ENCODE results near the gene PDE8A.

Gene PDE8A

DNA sequence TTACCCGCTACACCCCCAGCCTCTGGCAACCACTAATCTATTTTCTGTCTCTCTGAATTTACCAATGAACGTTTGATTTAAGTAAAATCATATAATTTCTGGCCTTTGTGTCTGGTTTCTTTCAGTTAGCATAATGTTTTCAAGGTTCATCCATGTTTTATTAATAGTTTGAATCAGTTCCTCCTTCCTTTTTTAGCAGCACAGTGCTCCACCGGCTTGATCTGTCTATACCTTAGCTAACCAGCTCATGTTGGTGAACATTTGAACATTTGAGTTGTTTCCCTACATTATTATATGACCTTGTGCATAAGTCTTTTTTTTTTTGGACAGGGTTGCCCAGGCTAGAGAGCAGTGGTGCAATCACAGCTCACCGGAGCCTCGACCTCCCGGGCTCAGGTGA is 33.3 kb downstream of the PDE8A start:
- no peak for DNase-seq

GRCh38 chr15:85016275-85016674 is 34.6 kb downstream of the PDE8A start:
- no peak for DNase-seq

DNA sequence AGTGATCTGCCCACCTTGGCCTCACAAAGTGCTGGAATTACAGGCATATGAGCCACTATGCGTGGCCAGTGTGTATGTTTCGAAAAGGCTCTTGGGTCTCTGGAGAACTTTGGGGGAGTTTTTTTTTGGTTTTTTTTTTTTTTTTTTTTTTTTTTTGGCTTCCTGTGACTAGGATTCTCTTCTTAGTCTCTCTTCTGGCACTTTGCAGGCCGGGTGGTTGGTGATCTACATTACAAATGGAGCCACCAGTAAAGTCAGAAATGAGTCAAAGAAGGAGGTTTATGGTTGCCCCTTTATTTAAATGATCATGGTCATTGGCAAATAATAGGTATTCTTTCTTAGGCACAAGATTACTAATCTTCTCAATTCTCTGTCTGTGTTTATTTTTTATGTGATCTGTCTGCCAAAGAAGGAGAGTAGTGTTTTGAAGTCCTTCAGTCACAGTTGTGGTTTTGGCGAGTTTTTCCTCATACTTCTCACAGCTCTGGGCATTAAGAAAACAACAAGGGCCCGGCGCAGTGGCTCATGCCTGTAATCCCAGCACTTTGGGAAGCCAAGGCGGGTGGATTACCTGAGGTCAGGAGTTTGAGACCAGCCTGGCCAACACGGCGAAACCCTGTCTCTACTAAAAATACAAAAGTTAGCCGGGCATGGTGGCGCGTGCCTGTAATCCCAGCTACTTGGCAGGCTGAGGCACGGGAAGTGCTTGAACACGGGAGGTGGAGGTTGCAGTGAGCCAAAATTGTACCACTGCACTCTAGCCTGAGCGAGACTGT is 38.3 kb downstream of the PDE8A start:
- DNase-seq: no peak

- DNase-seq: no peak
These were observed 39.8 kb downstream of the PDE8A start for GRCh38 chr15:85021409-85021808.

DNA sequence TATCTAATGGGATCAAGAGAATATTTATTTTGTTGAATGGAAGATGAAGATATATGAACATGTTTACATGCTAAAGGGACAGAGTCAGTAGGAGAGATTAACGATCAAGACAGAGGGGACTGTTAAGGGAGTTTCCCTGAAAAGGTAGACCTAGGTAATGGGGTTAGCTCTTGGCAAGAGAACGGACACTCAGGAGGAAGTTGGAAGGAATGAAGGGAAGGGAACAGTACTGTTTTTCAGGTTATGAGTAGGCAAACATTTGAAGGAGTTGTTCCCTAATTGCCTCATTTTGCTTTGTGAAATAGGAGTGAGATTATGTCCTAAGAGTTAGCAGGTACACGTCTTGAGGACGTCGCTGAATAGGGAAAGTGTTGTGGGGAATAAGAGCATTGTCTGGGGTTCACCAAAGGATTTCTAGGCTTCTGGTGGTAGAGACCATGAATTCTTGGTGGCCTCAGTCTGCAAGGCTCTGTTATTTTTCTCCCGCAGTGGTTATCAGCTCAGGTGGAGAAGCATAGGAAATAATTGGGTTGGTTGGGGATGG is 41.3 kb downstream of the PDE8A start:
- DNase-seq: no peak

- no peak for DNase-seq
These were observed 42.3 kb downstream of the PDE8A start for GRCh38 chr15:85024003-85024402.

DNA sequence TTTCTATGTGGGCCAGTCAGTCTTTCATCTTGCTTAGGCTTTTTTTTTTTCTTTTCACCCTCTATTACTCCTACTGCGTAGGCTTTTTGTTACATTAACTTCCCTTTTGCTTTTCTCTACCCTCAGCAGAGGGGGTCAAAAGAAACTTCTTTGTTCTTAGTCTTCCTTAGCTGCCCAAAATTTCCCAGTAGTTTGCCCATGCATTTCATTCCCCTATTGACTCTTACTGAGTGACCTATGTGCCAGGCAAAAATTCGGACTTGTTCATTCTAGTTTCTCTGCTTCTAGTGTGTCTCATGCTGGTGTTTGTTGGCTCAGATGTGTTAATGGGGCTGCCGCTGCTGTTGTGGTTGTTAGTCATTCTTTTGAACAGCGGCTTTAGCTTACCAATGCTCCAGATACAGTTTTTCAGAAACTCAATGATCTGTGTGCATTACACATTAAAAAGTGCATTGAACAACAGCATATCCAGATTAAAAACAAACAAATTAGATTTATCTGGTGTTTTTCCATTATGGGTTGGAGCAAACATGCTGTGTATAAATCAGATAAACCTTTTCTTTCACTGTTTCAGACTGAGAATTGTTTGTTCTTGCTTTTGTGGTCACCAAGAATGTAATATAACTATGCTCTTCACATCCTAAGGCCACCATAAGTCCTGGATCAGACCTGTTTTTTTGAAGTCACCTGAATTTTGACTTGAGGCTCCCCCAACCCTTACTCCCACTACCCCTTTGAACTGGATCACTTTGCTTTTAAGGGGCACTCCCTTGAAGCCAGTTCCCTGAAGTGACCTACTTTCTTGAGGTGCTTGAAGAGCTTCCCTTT is 43.1 kb downstream of the PDE8A start:
- DNase-seq: no peak

GRCh38 chr15:85025516-85026251 is 44.0 kb downstream of the PDE8A start:
- DNase-seq: no peak

- DNase-seq: no peak
These were observed 44.8 kb downstream of the PDE8A start for GRCh38 chr15:85026304-85027032.

DNA sequence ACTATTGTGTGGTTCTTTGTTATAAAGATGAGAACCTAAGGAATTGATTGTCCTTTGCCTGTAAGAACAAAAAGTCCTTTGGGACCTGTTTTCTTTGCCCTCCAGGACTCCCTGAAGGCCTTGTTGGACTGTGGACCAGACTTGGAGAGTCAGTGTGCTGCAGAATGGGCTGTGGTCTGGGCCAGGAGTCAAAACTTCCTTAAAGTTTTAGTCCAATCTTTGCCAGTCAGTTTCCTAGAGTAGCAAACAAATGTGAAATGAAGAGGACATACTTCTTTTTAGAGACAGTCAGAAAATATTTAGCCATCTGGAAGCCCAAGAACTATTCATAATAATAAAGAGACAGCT is 45.4 kb downstream of the PDE8A start:
- DNase-seq: no peak

DNA sequence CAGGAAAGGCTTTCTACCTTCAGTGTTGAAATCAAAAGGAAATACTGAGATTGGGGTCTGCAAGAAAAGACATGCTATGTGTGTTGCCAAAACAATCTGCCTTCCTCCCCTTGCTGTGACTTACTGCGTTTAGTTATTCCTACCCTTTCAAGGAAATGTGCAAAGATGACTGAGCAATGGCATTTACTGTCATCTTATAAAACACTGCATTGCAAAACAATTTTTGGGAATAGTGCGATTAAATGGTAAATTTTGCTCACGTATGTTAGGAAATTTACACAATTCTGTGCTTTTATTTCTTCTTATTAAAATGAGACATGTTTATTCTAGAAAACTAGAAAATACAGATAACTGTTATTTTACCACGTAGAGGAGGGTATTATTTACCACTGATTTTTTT is 45.8 kb downstream of the PDE8A start:
- DNase-seq: no peak

GRCh38 chr15:85028416-85028815 is 46.8 kb downstream of the PDE8A start:
- no peak for DNase-seq

DNA sequence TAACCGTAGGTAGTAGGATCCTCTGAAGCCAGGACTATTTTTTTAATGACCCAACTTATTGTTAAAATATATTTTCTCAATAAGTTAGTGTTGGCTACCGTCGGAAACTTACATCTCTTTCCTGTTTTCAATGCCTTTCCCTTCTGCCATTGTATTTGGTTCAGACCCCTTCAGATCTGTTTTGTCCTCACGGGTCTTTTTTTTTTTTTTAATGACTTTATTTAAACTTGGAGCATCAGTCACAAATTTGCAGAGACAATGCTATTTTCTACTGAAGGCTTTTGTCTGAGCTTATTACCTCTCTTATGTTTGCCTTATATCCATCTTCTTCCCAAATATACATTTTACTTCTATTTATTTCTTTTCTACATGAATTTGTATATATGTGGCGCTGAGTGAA is 47.6 kb downstream of the PDE8A start:
- no peak for DNase-seq

DNA sequence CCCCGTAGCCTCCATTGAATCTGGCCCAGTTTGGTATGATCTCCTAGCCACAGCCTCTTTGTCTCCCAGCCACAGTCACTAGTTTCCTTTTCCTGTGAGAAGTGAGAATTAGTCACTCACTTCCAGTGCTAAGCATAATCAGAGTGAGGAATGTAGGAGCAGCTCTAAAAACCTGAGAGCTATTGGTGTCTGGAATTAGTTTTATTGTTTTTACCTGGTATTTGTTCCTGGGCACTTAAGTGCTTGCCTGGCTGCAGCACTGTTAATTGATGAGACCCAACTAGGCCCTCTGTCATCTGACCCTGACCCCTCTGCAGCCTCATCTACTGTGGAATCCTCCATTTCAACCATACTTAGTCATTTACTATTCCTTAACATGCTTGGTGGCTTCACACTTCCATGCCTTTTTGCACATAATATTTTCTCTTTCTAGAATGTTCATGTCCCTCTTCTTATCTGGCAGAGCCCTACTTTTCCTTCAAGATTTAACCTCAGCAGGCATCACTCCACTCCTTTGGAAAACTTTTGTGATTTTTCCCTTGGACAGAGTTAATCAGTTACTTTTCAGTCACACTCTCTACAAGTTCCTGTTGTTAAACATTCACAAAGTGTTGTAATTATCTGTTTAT is 48.8 kb downstream of the PDE8A start:
- DNase-seq: no peak

- DNase-seq: no peak
These were observed 49.7 kb downstream of the PDE8A start for GRCh38 chr15:85031086-85031943.

DNA sequence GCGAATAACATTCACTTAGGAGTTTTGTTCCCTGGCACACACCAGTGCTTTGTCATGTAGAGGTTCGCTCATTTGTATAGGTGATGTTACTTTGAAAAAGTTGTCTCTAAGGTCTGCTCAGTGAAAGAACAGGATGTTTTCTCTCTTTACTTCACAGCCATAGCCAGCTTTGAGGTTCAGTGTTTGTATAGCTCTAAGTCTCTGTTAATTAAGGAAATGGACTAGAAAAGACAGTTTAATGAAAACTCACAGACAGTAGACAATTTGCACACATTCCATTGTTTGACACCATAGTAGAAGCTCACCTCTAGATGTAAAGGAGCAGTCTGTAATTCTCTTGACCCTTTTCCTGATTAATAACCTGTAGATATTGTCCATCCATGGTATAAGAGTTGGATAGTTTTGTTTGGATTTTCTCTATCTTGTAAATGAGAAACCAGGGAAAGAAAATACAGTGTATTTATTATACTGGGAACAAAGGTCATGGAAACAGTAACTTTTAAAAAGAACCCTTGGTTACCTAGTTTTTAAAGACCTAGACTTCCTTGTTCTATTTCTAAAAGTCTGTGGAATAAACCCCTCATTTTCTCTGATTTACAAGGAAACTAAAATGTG is 50.4 kb downstream of the PDE8A start:
- no peak for DNase-seq

- DNase-seq: no peak
These were observed 51.5 kb downstream of the PDE8A start for GRCh38 chr15:85033148-85033547.

- no peak for DNase-seq
These were observed 52.6 kb downstream of the PDE8A start for GRCh38 chr15:85034276-85034675.

- no peak for DNase-seq
These were observed 54.3 kb downstream of the PDE8A start for GRCh38 chr15:85035980-85036379.

- DNase-seq: no peak
These were observed 55.1 kb downstream of the PDE8A start for GRCh38 chr15:85036716-85037115.

DNA sequence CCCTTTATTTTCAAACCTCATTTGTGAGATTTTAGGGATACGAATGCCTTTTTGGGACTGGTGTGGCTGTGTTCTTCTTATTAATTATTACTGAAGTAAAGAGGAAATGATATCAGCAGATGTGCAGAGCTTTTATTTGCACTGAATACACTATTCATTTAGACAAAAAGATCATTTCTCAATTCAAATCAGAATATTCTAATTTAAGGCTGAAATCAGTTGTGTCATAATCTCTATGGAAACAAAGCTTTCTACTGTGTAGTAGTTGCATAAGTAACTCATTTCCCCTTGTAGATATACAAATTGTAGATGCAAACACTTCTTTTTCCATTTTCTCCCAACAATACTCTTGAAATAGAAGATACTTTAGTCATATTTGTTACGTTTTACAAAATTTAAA is 56.0 kb downstream of the PDE8A start:
- DNase-seq: peak in 1 of 2 donors; percentile 78

Measured in hippocampal formation (tissue), 2 donors.